ENCODE results near the gene RPN1. TPM values are rescaled to one million over a fixed set of nuclear protein-coding genes. Genes with fewer than 3 reads are reported as not detected.
A peak's percentile ranks its signal among the peaks of the same experiment; 100 is the strongest.

The RPN1 gene
- total RNA-seq, 4 donors from 2014 or later, result 87.5 to 185 (median 152) TPM

DNA sequence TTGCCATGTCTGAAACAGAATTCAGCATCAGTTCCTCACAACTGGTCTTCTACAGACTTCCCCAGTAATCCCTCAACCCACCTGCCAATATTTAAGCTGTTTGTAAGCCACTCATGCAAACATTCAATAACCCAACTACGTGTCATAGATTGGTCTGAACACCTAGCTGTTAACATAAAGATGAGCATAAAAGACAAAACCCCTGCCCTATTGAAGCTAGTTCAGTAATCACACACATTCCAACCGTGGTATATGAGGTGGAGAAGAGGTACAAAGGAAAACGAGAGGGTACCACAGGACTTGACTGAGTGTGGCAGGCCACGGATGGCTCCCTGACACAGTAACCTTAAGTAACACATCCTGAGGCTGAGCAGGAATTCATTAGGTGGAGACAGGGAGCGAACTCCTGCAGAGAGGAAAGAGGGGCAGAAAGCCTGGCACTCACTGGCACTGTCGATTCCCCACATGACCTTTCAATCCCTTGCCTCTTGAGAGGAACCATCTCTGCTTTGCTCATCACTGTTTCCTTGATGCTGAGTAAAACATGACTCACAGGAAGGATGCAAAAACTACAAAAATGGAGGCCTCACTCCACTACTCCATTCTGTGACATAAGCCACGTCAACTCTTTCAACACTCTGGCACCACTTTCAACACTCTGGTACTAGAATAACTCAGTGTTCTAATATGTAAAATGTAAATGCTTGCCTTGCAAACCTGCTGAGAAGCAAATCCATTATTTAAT lies 31.3 kb downstream of the RPN1 start:
- H3K4me3 ChIP-seq, result no peak overlapping the region
- TF ChIP-seq, protein P1, sequence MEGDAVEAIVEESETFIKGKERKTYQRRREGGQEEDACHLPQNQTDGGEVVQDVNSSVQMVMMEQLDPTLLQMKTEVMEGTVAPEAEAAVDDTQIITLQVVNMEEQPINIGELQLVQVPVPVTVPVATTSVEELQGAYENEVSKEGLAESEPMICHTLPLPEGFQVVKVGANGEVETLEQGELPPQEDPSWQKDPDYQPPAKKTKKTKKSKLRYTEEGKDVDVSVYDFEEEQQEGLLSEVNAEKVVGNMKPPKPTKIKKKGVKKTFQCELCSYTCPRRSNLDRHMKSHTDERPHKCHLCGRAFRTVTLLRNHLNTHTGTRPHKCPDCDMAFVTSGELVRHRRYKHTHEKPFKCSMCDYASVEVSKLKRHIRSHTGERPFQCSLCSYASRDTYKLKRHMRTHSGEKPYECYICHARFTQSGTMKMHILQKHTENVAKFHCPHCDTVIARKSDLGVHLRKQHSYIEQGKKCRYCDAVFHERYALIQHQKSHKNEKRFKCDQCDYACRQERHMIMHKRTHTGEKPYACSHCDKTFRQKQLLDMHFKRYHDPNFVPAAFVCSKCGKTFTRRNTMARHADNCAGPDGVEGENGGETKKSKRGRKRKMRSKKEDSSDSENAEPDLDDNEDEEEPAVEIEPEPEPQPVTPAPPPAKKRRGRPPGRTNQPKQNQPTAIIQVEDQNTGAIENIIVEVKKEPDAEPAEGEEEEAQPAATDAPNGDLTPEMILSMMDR (IDR thresholded peaks at IDR 0.05), result no peak
- no peak for TF ChIP-seq POLR2A (IDR thresholded peaks at IDR 0.05)

DNA sequence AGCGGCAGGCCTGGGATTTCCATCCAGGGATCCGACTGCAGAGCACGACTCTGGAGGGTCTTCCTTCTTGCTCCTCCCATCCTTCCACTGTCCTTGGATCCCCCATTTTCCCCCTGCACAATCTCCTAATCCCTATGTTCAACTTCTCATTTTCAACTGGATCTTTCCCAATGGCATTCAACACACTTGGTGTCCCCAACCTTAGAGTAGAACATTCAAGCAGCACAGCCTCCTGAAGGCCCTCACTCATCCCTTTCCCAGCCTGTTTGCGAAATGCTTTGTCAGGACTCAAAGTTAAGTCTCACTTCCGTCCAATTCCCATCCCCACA lies 32.3 kb downstream of the RPN1 start:
- Histone ChIP-seq H3K36me3 (peaks cover 0 to 40% (median 0%) of the 10 kb centered on the region in 3 donors), H3K27ac (peak overlapping the region; percentile 76 to 88 (median 83)), H3K9me3 (no peaks in the 10 kb centered on the region), H3K4me1 (peaks cover 0 to 21% (median 8%) of the 10 kb centered on the region in 4 donors), H3K4me3 (peak overlapping the region; percentile 74 to 93 (median 84)), H3K27me3 (no peaks in the 10 kb centered on the region)
- TF ChIP-seq, protein P1 (IDR thresholded peaks at IDR 0.05), result no peak
- no peak for TF ChIP-seq POLR2A (IDR thresholded peaks at IDR 0.05)
- DNase-seq, result no peak

More for the DNA sequence above, 31.3 kb downstream of the RPN1 start:
- Histone ChIP-seq H3K9me3 (no peaks in the 10 kb centered on the region), H3K4me1 (peaks cover 0 to 21% (median 8%) of the 10 kb centered on the region in 4 donors), H3K27me3 (no peaks in the 10 kb centered on the region), H3K27ac (peak overlapping the region in 1 of 4 donors; percentile 27), H3K36me3 (peaks cover 0 to 50% (median 0%) of the 10 kb centered on the region in 3 donors)
- DNase-seq, result no peak

DNA sequence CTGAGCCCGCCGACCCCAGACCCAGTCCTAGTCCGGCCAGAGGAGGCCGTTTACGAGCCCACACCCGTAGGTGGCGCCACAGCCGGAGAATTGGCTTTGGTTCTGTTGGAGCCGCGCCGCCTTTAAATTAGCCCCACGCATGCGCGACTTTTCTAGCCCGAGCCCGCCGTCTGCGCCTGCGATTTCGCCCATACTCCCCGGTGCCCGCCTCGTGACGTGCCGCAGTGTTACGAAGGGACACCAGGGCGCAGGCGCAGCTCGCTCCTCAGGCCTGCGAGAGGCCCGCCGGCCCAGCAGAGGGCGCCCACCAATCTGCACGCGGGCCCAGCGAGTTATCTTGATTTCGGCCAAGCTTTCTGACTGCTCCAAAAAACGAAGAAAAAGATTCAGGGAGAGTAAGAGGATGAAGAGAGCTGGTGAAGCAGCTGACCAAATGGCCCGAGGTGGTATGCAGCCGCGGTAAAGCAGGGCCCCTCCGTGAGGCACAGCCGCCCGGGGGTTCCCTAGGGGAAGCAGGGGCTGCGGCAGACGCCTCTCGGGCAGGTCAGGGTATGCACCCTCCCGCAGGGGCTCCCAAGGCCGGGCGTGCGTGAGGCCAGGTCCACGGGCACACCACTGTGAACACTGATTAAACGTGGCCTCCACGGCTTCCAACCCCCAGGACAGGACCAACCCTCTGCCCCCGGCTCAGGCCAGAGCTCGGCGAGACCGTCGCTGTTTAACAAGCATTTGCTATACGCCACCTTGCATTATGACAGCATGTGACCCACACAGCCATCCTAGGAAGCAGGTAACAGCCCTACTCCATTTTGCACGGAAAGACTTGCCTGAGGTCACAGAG lies 32.8 kb downstream of the RPN1 start:
- DNase-seq, result peak; percentile 97 to 99 (median 99)

DNA sequence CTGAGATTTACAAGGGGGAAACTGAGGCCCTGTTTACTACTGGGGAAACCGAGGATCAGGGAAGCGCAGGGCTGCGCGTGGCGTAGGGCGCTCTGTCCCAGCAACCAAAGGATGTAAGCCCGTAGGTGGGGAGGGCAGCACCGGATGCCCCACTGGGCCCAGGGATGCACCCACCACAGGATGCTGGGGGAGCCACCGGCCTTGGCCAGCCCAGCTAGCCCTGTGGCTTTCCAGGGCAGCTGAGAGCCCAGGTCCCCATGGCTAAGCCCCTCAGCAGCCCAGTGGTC lies 33.4 kb downstream of the RPN1 start:
- H3K27ac ChIP-seq, result peak overlapping the region; percentile 76 to 88 (median 83)
- peak overlapping the region; percentile 74 to 93 (median 84) for H3K4me3 ChIP-seq
- peaks cover 0 to 21% (median 8%) of the 10 kb centered on the region in 4 donors for H3K4me1 ChIP-seq
- DNase-seq, result no peak
- no peak for TF ChIP-seq POLR2A (IDR thresholded peaks at IDR 0.05)
- TF ChIP-seq, protein P1 (IDR thresholded peaks at IDR 0.05), result no peak
- no peaks in the 10 kb centered on the region for H3K9me3 ChIP-seq
- no peaks in the 10 kb centered on the region for H3K27me3 ChIP-seq
- H3K36me3 ChIP-seq, result peaks cover 0 to 29% (median 0%) of the 10 kb centered on the region in 3 donors

More for the DNA sequence above, 32.8 kb downstream of the RPN1 start:
- TF ChIP-seq POLR2A (IDR thresholded peaks at IDR 0.05), result no peak
- TF ChIP-seq, protein P1 (IDR thresholded peaks at IDR 0.05), result peak; percentile 68 to 97 (median 94)
- Histone ChIP-seq H3K9me3 (no peaks in the 10 kb centered on the region), H3K27me3 (no peaks in the 10 kb centered on the region), H3K27ac (peak overlapping the region; percentile 76 to 88 (median 83)), H3K4me1 (peaks cover 0 to 21% (median 8%) of the 10 kb centered on the region in 4 donors), H3K4me3 (peak overlapping the region; percentile 74 to 93 (median 84)), H3K36me3 (peaks cover 0 to 34% (median 0%) of the 10 kb centered on the region in 3 donors)

DNA sequence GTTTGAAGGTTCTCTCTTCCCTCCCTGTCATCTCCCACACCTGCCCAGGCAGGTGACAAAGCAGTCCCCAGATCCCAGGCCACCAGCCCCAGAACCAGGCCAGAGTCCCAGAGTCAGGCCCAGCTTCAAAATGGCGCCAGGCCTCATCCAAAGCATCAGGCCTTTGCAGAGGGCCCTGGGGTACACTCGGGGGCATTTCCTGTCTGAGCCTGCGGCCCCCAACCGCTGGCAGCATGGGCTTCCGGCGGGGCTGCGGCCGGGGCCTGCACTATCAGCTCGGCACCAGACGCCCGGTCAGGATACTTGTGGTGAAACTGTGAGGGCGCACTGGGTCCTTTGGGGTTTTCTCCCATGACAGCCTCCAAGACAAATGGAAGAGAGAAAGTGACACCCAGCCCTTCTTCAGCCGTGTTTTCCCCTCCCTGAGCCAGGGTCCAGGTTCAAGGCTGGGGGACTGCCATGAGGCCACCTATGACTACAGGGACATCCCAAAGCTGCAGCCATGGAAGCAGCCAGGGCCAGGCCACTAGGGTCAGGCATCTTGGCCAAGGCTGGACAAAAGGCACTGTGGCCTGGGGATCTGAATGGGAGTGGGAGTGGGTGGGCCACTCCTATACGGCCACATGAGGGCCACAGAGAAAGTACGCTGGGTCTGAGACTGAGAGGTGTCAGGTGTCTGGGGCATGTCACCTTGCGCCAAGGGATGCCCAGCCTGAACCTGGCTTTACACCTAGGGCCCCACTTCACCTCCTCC lies 33.9 kb downstream of the RPN1 start:
- DNase-seq, result no peak
- TF ChIP-seq, protein P1 (IDR thresholded peaks at IDR 0.05), result no peak
- TF ChIP-seq POLR2A (IDR thresholded peaks at IDR 0.05), result no peak
- peaks cover 0 to 24% (median 0%) of the 10 kb centered on the region in 3 donors for H3K36me3 ChIP-seq
- H3K9me3 ChIP-seq, result no peaks in the 10 kb centered on the region
- peaks cover 0 to 21% (median 8%) of the 10 kb centered on the region in 4 donors for H3K4me1 ChIP-seq
- H3K4me3 ChIP-seq, result peak overlapping the region in 3 of 4 donors; percentile 74 to 93 (median 81)
- no peaks in the 10 kb centered on the region for H3K27me3 ChIP-seq
- H3K27ac ChIP-seq, result peak overlapping the region; percentile 76 to 88 (median 83)
